Panc1 (cell line): Measurements from ENCODE around the gene ATRNL1. TPM values are rescaled to one million over a fixed set of nuclear protein-coding genes. Genes with fewer than 3 reads are reported as not detected.

Experiments used
- ATAC-seq: fragments of 200-7000 bp; cut with Tn5 transposase; 2 replicates; pipeline ENCODE4 v1.9.1; 2020; ENCODE audit warnings: mild to moderate bottlenecking, moderate library complexity
- BruUV-seq: library from RNA; stranded (reverse); fragments of 400-500 nt; replicated peaks from 2 replicates; lab custom pipeline; 2021; lab: Mats Ljungman, UMichigan
- CTCF ChIA-PET: fragments of 300-600 bp; sonication (Branson Sonifier 250); formaldehyde crosslinking; loops from one replicate; lab custom pipeline; 2022; ENCODE audit warnings: antibody characterized with exemption; lab: Charles Lee
- POLR2A ChIA-PET: fragments of 300-600 bp; sonication (Branson Sonifier 250); formaldehyde crosslinking; loops from one replicate; lab custom pipeline; 2022; ENCODE audit warnings: antibody characterized with exemption; lab: Charles Lee
- DNase-seq: peaks from one replicate; pipeline ENCODE4 v3.0.0-alpha.2; 2010; ENCODE audit warnings: low read depth, low spot score
- H3K27ac ChIP-seq: 2 replicates; pipeline ENCODE4 v1.5.1; 2011; ENCODE audit warnings: mild to moderate bottlenecking, low read length, inconsistent platforms
- H3K27me3 ChIP-seq: fragments of 200-500 bp; sonication (Bioruptor generic); 2 replicates; pipeline ENCODE4 v1.6.0; 2014; ENCODE audit warnings: low read length, inconsistent platforms; ENCODE audit not compliant: control insufficient read depth, insufficient read depth
- H3K36me3 ChIP-seq: fragments of 200-500 bp; sonication (Bioruptor generic); 2 replicates; pipeline ENCODE4 v1.5.1; 2014; ENCODE audit warnings: inconsistent platforms, mild to moderate bottlenecking, low read length, moderate library complexity; ENCODE audit not compliant: control insufficient read depth, insufficient read depth
- H3K4me1 ChIP-seq: 2 replicates; pipeline ENCODE4 v1.5.1; 2011; ENCODE audit warnings: inconsistent platforms, mild to moderate bottlenecking, low read length, moderate library complexity; ENCODE audit not compliant: control insufficient read depth, insufficient read depth
- H3K4me3 ChIP-seq, 2 experiments: 2 replicates each; pipeline ENCODE4 v1.5.1; 2011 to 2012; ENCODE audit warnings: low read depth in 2 of 2, low read length in 2 of 2, mild to moderate bottlenecking in 2 of 2, inconsistent platforms in 1 of 2, moderate library complexity in 1 of 2
- H3K9me3 ChIP-seq: fragments of 200-500 bp; sonication (Bioruptor generic); 2 replicates; pipeline ENCODE4 v1.5.1; 2014; ENCODE audit warnings: low read depth, mild to moderate bottlenecking, inconsistent platforms, low read length, moderate library complexity; ENCODE audit not compliant: control insufficient read depth, insufficient read depth
- POLR2AphosphoS5 ChIP-seq: IDR thresholded peaks from 2 replicates; pipeline ENCODE4 v1.6.1; 2012; ENCODE audit warnings: mild to moderate bottlenecking, low read depth, low read length, moderate library complexity
- SIN3A ChIP-seq: IDR thresholded peaks from 2 replicates; pipeline ENCODE4 v1.6.1; 2012; ENCODE audit warnings: low read depth, mild to moderate bottlenecking, low read length, moderate library complexity, borderline replicate concordance; ENCODE audit not compliant: insufficient read depth
- TCF7L2 ChIP-seq: IDR thresholded peaks from 2 replicates; pipeline ENCODE4 v1.6.1; 2011; ENCODE audit warnings: mild to moderate bottlenecking, low read depth, low read length, inconsistent platforms
- in situ Hi-C: cut with HindIII; loops from 2 replicates; pipeline ENCODE4 v1.10.0; 2016; ENCODE audit warnings: low sequenced_read_pairs, low pct_unique_long_range_greater_than_20kb
- intact Hi-C: fragments of 100-400 bp; cut with micrococcal nuclease; formaldehyde crosslinking; loops from one replicate; pipeline ENCODE4 v1.10.0; 2022; ENCODE audit not compliant: unreplicated experiment
- total RNA-seq: library from RNA; stranded (reverse); gene quantifications from one replicate; pipeline ENCODE4 v1.2.1, GENCODE V29; 2021; ENCODE audit not compliant: unreplicated experiment
- TF ChIP-seq, protein P1 (sequence below), 2 experiments: IDR thresholded peaks; 2 replicates each; pipeline ENCODE4 v1.6.1; 2011 to 2012; ENCODE audit warnings: low read depth in 2 of 2, control low read depth in 1 of 2, low read length in 1 of 2, mild to moderate bottlenecking in 1 of 2, moderate library complexity in 1 of 2; ENCODE audit not compliant: insufficient read depth in 1 of 2
- TF ChIP-seq, protein P2 (sequence below): fragments of 450-650 bp; IDR thresholded peaks from 2 replicates; pipeline ENCODE4 v1.5.1; 2017; ENCODE audit warnings: mild to moderate bottlenecking

ATRNL1 gene
- total RNA-seq, 1 experiment from 2014 or later = 17.1 TPM

DNA sequence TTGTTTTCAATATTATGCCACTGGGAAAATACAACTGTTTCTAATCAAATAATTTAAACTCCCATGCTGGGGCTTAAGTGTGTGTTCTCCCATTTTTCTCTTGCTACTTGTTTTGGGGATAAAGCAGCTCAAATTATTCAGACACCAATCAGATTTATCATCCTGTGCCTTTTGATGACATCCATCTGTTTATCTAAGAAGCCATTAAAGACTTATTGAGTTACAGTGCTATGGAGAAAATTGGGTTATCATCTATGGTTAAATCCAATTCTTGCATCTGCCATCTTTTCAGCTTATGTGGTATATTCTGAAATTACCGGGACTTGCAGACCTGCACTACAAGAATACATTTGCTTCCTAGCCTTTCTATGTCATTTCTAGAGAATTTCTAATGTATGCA is 778.7 kb downstream of the ATRNL1 start:
- in situ Hi-C loops (no loop called here), intact Hi-C loops (no loop called here)
- Histone ChIP-seq H3K27me3 (no peaks in the 10 kb centered on the region), H3K27ac (no peak overlapping the region), H3K4me1 (no peaks in the 10 kb centered on the region), H3K9me3 (no peaks in the 10 kb centered on the region), H3K36me3 (no peaks in the 10 kb centered on the region), H3K4me3 (no peak overlapping the region)
- CTCF ChIA-PET = no interaction called here
- ATAC-seq (no peak), DNase-seq (no peak)
- TF ChIP-seq TCF7L2 (no peak), SIN3A (no peak), POLR2AphosphoS5 (no peak)
- TF ChIP-seq, protein P1, sequence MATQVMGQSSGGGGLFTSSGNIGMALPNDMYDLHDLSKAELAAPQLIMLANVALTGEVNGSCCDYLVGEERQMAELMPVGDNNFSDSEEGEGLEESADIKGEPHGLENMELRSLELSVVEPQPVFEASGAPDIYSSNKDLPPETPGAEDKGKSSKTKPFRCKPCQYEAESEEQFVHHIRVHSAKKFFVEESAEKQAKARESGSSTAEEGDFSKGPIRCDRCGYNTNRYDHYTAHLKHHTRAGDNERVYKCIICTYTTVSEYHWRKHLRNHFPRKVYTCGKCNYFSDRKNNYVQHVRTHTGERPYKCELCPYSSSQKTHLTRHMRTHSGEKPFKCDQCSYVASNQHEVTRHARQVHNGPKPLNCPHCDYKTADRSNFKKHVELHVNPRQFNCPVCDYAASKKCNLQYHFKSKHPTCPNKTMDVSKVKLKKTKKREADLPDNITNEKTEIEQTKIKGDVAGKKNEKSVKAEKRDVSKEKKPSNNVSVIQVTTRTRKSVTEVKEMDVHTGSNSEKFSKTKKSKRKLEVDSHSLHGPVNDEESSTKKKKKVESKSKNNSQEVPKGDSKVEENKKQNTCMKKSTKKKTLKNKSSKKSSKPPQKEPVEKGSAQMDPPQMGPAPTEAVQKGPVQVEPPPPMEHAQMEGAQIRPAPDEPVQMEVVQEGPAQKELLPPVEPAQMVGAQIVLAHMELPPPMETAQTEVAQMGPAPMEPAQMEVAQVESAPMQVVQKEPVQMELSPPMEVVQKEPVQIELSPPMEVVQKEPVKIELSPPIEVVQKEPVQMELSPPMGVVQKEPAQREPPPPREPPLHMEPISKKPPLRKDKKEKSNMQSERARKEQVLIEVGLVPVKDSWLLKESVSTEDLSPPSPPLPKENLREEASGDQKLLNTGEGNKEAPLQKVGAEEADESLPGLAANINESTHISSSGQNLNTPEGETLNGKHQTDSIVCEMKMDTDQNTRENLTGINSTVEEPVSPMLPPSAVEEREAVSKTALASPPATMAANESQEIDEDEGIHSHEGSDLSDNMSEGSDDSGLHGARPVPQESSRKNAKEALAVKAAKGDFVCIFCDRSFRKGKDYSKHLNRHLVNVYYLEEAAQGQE (IDR thresholded peaks at IDR 0.05; ENCODE audit: insufficient read depth in 1 of 2, low read depth in 2 of 2, low read length in 1 of 2) = no peak
- TF ChIP-seq, protein P2, sequence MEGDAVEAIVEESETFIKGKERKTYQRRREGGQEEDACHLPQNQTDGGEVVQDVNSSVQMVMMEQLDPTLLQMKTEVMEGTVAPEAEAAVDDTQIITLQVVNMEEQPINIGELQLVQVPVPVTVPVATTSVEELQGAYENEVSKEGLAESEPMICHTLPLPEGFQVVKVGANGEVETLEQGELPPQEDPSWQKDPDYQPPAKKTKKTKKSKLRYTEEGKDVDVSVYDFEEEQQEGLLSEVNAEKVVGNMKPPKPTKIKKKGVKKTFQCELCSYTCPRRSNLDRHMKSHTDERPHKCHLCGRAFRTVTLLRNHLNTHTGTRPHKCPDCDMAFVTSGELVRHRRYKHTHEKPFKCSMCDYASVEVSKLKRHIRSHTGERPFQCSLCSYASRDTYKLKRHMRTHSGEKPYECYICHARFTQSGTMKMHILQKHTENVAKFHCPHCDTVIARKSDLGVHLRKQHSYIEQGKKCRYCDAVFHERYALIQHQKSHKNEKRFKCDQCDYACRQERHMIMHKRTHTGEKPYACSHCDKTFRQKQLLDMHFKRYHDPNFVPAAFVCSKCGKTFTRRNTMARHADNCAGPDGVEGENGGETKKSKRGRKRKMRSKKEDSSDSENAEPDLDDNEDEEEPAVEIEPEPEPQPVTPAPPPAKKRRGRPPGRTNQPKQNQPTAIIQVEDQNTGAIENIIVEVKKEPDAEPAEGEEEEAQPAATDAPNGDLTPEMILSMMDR = no peak
- no TSS peak for BruUV-seq
- POLR2A ChIA-PET = no interaction called here

DNA sequence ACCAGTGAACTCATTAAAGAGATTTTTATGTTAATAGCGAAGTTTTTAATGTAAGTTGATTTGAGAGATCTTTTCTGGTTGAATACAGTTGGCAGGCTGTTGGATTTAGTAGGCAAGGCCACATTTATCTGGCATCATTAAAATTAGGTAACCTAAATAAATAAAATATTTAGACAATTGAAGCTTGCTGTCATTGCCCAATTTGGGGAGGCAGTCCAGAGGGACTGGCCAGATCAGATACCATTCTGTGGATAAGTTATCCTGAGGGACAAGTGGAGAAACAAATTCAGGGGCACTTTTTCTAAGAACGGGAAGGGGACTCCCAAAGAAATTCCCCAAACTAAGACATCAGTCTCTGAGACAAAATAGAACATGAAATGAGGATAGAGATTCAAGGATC is 782.0 kb downstream of the ATRNL1 start:
- no peak overlapping the region for H3K4me3 ChIP-seq
- in situ Hi-C loops = no loop called here
- H3K27me3 ChIP-seq = no peaks in the 10 kb centered on the region
- H3K36me3 ChIP-seq = no peaks in the 10 kb centered on the region
- TF ChIP-seq, protein P2 = no peak
- TF ChIP-seq, protein P1 (IDR thresholded peaks at IDR 0.05; ENCODE audit: insufficient read depth in 1 of 2, low read depth in 2 of 2, low read length in 1 of 2) = no peak
- TF ChIP-seq POLR2AphosphoS5 (no peak), SIN3A (no peak), TCF7L2 (no peak)
- ATAC-seq (no peak), DNase-seq (no peak)
- H3K27ac ChIP-seq = no peak overlapping the region
- CTCF ChIA-PET = no interaction called here
- no peaks in the 10 kb centered on the region for H3K4me1 ChIP-seq
- BruUV-seq = no TSS peak
- no peaks in the 10 kb centered on the region for H3K9me3 ChIP-seq
- POLR2A ChIA-PET = no interaction called here
- intact Hi-C loops = no loop called here
